HEK293T (cell line): Measurements from ENCODE around the gene THUMPD1.

ENCODE experiments used
- BHLHE40 ChIP-seq: fragments of 450-650 bp; IDR thresholded peaks from 2 replicates; pipeline ENCODE4 v1.6.1; 2016; ENCODE audit warnings: mild to moderate bottlenecking, moderate library complexity, borderline replicate concordance
- FOXA1 ChIP-seq: fragments of 450-650 bp; IDR thresholded peaks from 2 replicates; pipeline ENCODE4 v1.6.1; 2016; ENCODE audit warnings: mild to moderate bottlenecking
- FOXK2 ChIP-seq: fragments of 450-650 bp; IDR thresholded peaks from 2 replicates; pipeline ENCODE4 v1.6.1; 2016; ENCODE audit warnings: mild to moderate bottlenecking
- FOXM1 ChIP-seq: fragments of 450-650 bp; IDR thresholded peaks from 2 replicates; pipeline ENCODE4 v1.6.1; 2017; ENCODE audit warnings: mild to moderate bottlenecking, borderline replicate concordance
- HDGF ChIP-seq: fragments of 450-650 bp; IDR thresholded peaks from 2 replicates; pipeline ENCODE4 v1.6.1; 2017; ENCODE audit warnings: antibody characterized with exemption, borderline replicate concordance
- NFRKB ChIP-seq: fragments of 450-650 bp; IDR thresholded peaks from 2 replicates; pipeline ENCODE4 v1.6.1; 2016; ENCODE audit warnings: mild to moderate bottlenecking, moderate library complexity
- SP1 ChIP-seq: fragments of 450-650 bp; IDR thresholded peaks from 2 replicates; pipeline ENCODE4 v1.6.1; 2017
- TARDBP ChIP-seq: fragments of 450-650 bp; IDR thresholded peaks from 2 replicates; pipeline ENCODE4 v1.6.1; 2016

DNA sequence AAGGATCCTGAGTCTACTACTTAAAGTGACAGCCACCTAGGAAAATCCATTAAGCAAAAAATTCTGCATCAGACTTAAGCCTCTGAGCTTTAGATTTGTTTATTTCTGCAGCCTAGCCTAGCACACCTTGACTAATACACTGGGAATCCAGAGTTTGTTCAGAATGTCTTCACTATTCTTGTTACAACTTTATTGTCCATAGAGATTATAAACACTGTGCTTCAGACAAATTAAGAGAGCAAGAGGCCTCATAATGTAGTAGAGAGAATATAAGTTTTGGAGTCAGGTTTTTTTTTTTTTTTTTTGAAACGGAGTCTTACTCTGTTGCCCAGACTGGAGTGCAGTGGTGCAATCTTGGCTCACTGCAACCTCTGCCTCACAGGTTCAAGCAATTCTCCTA is 8.9 kb upstream of the THUMPD1 start:
- no peak for TF ChIP-seq NFRKB
- TF ChIP-seq FOXM1, result no peak
- TF ChIP-seq SP1, result no peak
- TF ChIP-seq BHLHE40, result no peak
- TF ChIP-seq HDGF, result no peak
- no peak for TF ChIP-seq FOXA1
- no peak for TF ChIP-seq FOXK2
- no peak for TF ChIP-seq TARDBP
